Measurements from ENCODE around the gene VTI1A.

- TF ChIP-seq CEBPB (IDR thresholded peaks at IDR 0.05; ENCODE audit: low read depth, low read length) (no peak), POLR2A (IDR thresholded peaks at IDR 0.05; ENCODE audit: low read depth, low read length) (no peak), CTCF (conservative IDR thresholded peaks at IDR 0.05; ENCODE audit: low read depth, low read length) (no peak), RAD21 (IDR thresholded peaks at IDR 0.05; ENCODE audit: low read length) (no peak), SMC3 (IDR thresholded peaks at IDR 0.05; ENCODE audit: low read depth, low read length) (no peak)
Measured at GRCh38 chr10:112809736-112810135, 362.7 kb downstream of the VTI1A start.

Measured in IMR-90 (cell line).